Uterus (tissue), 4 donors: ENCODE measurements around the gene UBE2H. TPM values are rescaled to one million over a fixed set of nuclear protein-coding genes. Genes with fewer than 3 reads are reported as not detected.

Experiments
- DNase-seq, 2 donors: peaks; one replicate each; pipeline ENCODE4 v3.0.0-alpha.2; 2019 to 2020
- H3K27ac ChIP-seq, 2 donors: fragments of 200-600 bp; sonication (generic); 1 replicate in 1 of 2; 2 replicates in 1 of 2; pipeline ENCODE4 v1.5.1; 2016 to 2018
- H3K27me3 ChIP-seq, 2 donors: fragments of 200-600 bp; sonication (generic); one replicate each; pipeline ENCODE4 v1.5.1; 2018 to 2019; ENCODE audit warnings: control low read depth in 1 of 2
- H3K36me3 ChIP-seq, 2 donors: fragments of 200-600 bp; sonication (generic); one replicate each; pipeline ENCODE4 v1.5.1; 2019; ENCODE audit warnings: control low read depth in 1 of 2
- H3K4me1 ChIP-seq, 2 donors: fragments of 200-600 bp; sonication (generic); one replicate each; pipeline ENCODE4 v1.5.1; 2018 to 2019; ENCODE audit warnings: control low read depth in 1 of 2
- H3K4me3 ChIP-seq, 2 donors: fragments of 200-600 bp; sonication (generic); 1 replicate in 1 of 2; 2 replicates in 1 of 2; pipeline ENCODE4 v1.5.1; 2018 to 2019; ENCODE audit warnings: mild to moderate bottlenecking in 1 of 2
- H3K9me3 ChIP-seq, 2 donors: fragments of 200-600 bp; sonication (generic); one replicate each; pipeline ENCODE4 v1.5.1; 2019; ENCODE audit warnings: control low read depth in 1 of 2
- CTCF ChIP-seq, 4 experiments: fragments of 200-600 bp in 2 of 4; fragments of 450-650 bp in 2 of 4; sonication (generic) in 2 of 4; IDR thresholded peaks; one replicate each; pipeline ENCODE4 v1.5.1; 2016 to 2019; ENCODE audit warnings: antibody characterized with exemption in 4 of 4, mild to moderate bottlenecking in 2 of 4, moderate library complexity in 1 of 4
- POLR2A ChIP-seq, 2 donors: fragments of 450-650 bp; IDR thresholded peaks; one replicate each; pipeline ENCODE4 v1.6.1; 2016; ENCODE audit warnings: antibody characterized with exemption in 2 of 2, mild to moderate bottlenecking in 1 of 2, moderate library complexity in 1 of 2
- intact Hi-C: fragments of 100-400 bp; cut with DNase I; formaldehyde crosslinking; loops from one replicate; pipeline ENCODE4 v1.15.1; 2023; ENCODE audit warnings: low total_unique reads
- total RNA-seq, 4 donors: library from RNA; depleted of rRNA in 3 of 4; stranded (reverse); fragments of >200 nt in 3 of 4; gene quantifications; one replicate each; pipeline versions ENCODE4 v1.1.0 to v1.2.4, GENCODE V29; 2014 to 2023
- donor health status: DM: yes; HTN: yes; CAD: no.

Gene UBE2H
- total RNA-seq, 4 donors from 2014 or later, result 35.4 to 99.8 (median 53.1) TPM

- DNase-seq, result no peak
- no peak overlapping the region for H3K27ac ChIP-seq
- no peaks in the 10 kb centered on the region for H3K9me3 ChIP-seq
- intact Hi-C loops, result no loop called here
- no peaks in the 10 kb centered on the region for H3K27me3 ChIP-seq
- no peaks in the 10 kb centered on the region for H3K36me3 ChIP-seq
- TF ChIP-seq POLR2A (IDR thresholded peaks at IDR 0.05) (no peak), CTCF (IDR thresholded peaks at IDR 0.05) (no peak)
- H3K4me3 ChIP-seq, result no peak overlapping the region
- H3K4me1 ChIP-seq, result peaks cover 0 to 12% of the 10 kb centered on the region in 2 donors
Observed at GRCh38 chr7:129887865-129888264, 64.9 kb downstream of the UBE2H start.

- no peak for DNase-seq
- H3K27me3 ChIP-seq, result no peaks in the 10 kb centered on the region
- intact Hi-C loops, result no loop called here
- peaks cover 0 to 12% of the 10 kb centered on the region in 2 donors for H3K4me1 ChIP-seq
- no peak overlapping the region for H3K4me3 ChIP-seq
- TF ChIP-seq POLR2A (IDR thresholded peaks at IDR 0.05), result no peak
- TF ChIP-seq CTCF (IDR thresholded peaks at IDR 0.05), result no peak
- H3K9me3 ChIP-seq, result no peaks in the 10 kb centered on the region
- no peaks in the 10 kb centered on the region for H3K36me3 ChIP-seq
- no peak overlapping the region for H3K27ac ChIP-seq
Observed at GRCh38 chr7:129886818-129887186, 66.0 kb downstream of the UBE2H start.

GRCh38 chr7:129886167-129886817, 66.5 kb downstream of the UBE2H start:
- Histone ChIP-seq H3K4me1 (peaks cover 0 to 12% of the 10 kb centered on the region in 2 donors), H3K27me3 (no peaks in the 10 kb centered on the region)
- TF ChIP-seq POLR2A (IDR thresholded peaks at IDR 0.05) (no peak), CTCF (IDR thresholded peaks at IDR 0.05) (no peak)

GRCh38 chr7:129884495-129884894, 68.3 kb downstream of the UBE2H start:
- intact Hi-C loops, result no loop called here
- H3K36me3 ChIP-seq, result no peaks in the 10 kb centered on the region
- peaks cover 0 to 6% of the 10 kb centered on the region in 2 donors for H3K4me1 ChIP-seq
- TF ChIP-seq CTCF (IDR thresholded peaks at IDR 0.05) (no peak), POLR2A (IDR thresholded peaks at IDR 0.05) (no peak)
- no peak overlapping the region for H3K27ac ChIP-seq
- H3K27me3 ChIP-seq, result no peaks in the 10 kb centered on the region
- DNase-seq, result no peak
- H3K4me3 ChIP-seq, result no peak overlapping the region
- H3K9me3 ChIP-seq, result no peaks in the 10 kb centered on the region

More at GRCh38 chr7:129886167-129886817, 66.5 kb downstream of the UBE2H start:
- intact Hi-C loops, result no loop called here
- Histone ChIP-seq H3K9me3 (no peaks in the 10 kb centered on the region), H3K36me3 (no peaks in the 10 kb centered on the region), H3K4me3 (no peak overlapping the region), H3K27ac (peak overlapping the region in 1 of 2 donors; percentile 18)
- DNase-seq, result no peak

- no peak for TF ChIP-seq POLR2A (IDR thresholded peaks at IDR 0.05)
- TF ChIP-seq CTCF (IDR thresholded peaks at IDR 0.05), result no peak
- no peaks in the 10 kb centered on the region for H3K4me1 ChIP-seq
- H3K9me3 ChIP-seq, result no peaks in the 10 kb centered on the region
- H3K4me3 ChIP-seq, result no peak overlapping the region
- no peaks in the 10 kb centered on the region for H3K36me3 ChIP-seq
- intact Hi-C loops, result no loop called here
- H3K27ac ChIP-seq, result no peak overlapping the region
- H3K27me3 ChIP-seq, result no peaks in the 10 kb centered on the region
- DNase-seq, result no peak
Observed at GRCh38 chr7:129883151-129883550, 69.6 kb downstream of the UBE2H start.
